ENCODE results near the gene DPF3. TPM values are rescaled to one million over a fixed set of nuclear protein-coding genes. Genes with fewer than 3 reads are reported as not detected.

The DPF3 gene
- total RNA-seq, 1 experiment from 2014 or later: not detected

DNA sequence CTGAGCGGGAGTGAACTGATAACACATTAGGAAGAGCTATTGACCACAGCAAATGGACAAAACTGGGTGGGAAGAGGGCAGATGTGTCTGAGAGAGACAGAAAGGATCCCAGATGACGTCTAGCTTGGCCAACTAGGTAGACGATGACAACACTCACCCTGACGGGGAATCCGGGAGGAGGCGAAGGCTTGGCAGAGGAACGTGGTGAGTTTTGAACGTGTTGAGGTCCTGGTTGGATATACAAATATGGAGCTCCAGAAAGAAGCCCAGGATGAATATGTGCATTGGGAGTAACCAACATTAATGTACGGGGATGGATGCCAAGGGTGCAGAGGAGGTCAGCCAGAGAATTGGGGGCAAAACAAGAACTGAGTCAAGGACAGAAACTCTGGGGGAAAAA, 60.7 kb downstream of the DPF3 start:
- H3K36me3 ChIP-seq (ENCODE audit: low read depth): no peaks in the 10 kb centered on the region
- H2AFZ ChIP-seq: no peak overlapping the region
- no peaks in the 10 kb centered on the region for H4K20me1 ChIP-seq (ENCODE audit: insufficient read depth)
- no peak overlapping the region for H3K27ac ChIP-seq
- no peaks in the 10 kb centered on the region for H3K9me2 ChIP-seq (ENCODE audit: insufficient read depth)
- H3F3A ChIP-seq (ENCODE audit: insufficient read depth, low read depth): no peaks in the 10 kb centered on the region
- no peak for TF ChIP-seq EZH2 (IDR thresholded peaks at IDR 0.05; ENCODE audit: low read depth)
- TF ChIP-seq, protein P1, sequence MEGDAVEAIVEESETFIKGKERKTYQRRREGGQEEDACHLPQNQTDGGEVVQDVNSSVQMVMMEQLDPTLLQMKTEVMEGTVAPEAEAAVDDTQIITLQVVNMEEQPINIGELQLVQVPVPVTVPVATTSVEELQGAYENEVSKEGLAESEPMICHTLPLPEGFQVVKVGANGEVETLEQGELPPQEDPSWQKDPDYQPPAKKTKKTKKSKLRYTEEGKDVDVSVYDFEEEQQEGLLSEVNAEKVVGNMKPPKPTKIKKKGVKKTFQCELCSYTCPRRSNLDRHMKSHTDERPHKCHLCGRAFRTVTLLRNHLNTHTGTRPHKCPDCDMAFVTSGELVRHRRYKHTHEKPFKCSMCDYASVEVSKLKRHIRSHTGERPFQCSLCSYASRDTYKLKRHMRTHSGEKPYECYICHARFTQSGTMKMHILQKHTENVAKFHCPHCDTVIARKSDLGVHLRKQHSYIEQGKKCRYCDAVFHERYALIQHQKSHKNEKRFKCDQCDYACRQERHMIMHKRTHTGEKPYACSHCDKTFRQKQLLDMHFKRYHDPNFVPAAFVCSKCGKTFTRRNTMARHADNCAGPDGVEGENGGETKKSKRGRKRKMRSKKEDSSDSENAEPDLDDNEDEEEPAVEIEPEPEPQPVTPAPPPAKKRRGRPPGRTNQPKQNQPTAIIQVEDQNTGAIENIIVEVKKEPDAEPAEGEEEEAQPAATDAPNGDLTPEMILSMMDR (conservative IDR thresholded peaks at IDR 0.05): no peak
- H3K4me3 ChIP-seq: no peak overlapping the region
- H3K4me2 ChIP-seq: no peak overlapping the region
- DNase-seq: no peak
- ChIA-PET CTCF (no interaction called here), POLR2A (ENCODE audit: unreplicated experiment) (no interaction called here)
- H3K79me2 ChIP-seq (ENCODE audit: low read depth): no peaks in the 10 kb centered on the region
- H3K27me3 ChIP-seq (ENCODE audit: insufficient read depth, low read depth): peaks cover 96% of the 10 kb centered on the region
- no peaks in the 10 kb centered on the region for H3K9me3 ChIP-seq (ENCODE audit: insufficient read depth, low read depth)
- no peaks in the 10 kb centered on the region for H3K4me1 ChIP-seq (replicated peaks; ENCODE audit: insufficient read depth)
- intact Hi-C loops (cut with micrococcal nuclease; ENCODE audit: unreplicated experiment): no loop called here
- no TSS peak for BruUV-seq (replicated peaks)

DNA sequence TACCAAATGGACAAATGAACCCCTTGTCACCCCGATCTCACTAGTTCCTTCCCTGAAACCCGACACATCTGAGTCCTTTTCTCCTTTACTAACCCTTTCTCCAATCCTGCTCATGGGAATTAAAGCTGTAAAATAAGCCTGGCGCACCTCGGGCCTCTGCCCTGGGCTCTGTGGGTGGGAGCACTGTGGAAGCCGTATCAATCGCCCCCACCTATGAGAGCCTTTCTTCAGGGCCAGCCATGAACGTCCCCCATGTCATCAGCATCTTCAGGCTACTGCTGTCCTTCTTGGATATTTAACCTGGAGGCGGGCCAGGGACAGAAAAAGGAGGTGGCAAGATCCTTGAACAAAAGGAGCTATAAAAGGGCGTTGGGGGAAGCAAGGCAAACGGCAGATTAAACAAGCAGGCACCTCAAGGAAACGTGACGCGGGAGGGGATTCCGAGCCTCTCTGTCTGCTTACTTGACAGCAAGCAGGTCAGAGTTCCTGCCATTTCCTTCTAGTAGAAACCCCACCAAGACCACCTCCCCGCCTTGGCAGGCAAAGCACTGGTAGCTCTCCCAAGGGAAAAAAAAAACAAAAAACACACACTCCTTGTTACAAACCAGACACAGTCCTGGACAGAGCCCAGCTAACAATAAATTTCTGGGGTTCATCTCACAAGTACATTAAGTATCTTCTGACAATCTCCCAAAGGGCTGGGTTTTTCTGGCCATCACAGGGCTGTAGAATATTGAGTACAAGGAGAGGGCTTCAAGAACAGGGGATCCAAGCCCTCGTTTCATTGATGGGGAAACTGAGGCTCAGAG, 62.9 kb downstream of the DPF3 start:
- intact Hi-C loops (cut with micrococcal nuclease; ENCODE audit: unreplicated experiment): no loop called here
- DNase-seq: no peak
- Histone ChIP-seq H3F3A (ENCODE audit: insufficient read depth, low read depth) (no peaks in the 10 kb centered on the region), H3K79me2 (ENCODE audit: low read depth) (no peaks in the 10 kb centered on the region), H3K4me2 (no peak overlapping the region), H3K36me3 (ENCODE audit: low read depth) (no peaks in the 10 kb centered on the region), H3K4me3 (no peak overlapping the region), H3K27me3 (ENCODE audit: insufficient read depth, low read depth) (peaks cover 88% of the 10 kb centered on the region), H2AFZ (no peak overlapping the region), H3K27ac (no peak overlapping the region), H3K9me3 (ENCODE audit: insufficient read depth, low read depth) (no peaks in the 10 kb centered on the region), H3K9me2 (ENCODE audit: insufficient read depth) (no peaks in the 10 kb centered on the region), H4K20me1 (ENCODE audit: insufficient read depth) (no peaks in the 10 kb centered on the region), H3K4me1 (replicated peaks; ENCODE audit: insufficient read depth) (no peaks in the 10 kb centered on the region)
- no peak for TF ChIP-seq EZH2 (IDR thresholded peaks at IDR 0.05; ENCODE audit: low read depth)
- TF ChIP-seq, protein P1 (conservative IDR thresholded peaks at IDR 0.05): no peak
- no TSS peak for BruUV-seq (replicated peaks)
- ChIA-PET POLR2A (ENCODE audit: unreplicated experiment) (no interaction called here), CTCF (no interaction called here)

DNA sequence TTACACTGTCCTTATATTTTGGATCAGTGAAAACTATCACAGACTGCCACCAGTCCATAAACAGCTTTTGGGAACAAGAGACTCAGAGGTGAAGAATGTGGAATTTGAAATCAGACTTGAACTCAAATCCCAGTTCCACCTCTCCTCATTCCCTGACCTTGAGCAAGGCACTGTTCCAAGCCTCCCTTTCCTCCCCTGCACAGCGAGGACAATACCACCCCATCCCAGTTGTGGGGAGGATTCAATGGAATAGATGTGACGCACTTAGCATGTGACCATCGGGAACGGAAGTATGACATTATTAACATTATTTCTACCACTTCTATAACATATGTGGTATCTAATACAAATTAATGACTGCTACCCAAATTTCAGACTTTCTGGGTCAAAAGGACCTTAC, 63.5 kb downstream of the DPF3 start:
- Histone ChIP-seq H3K9me3 (ENCODE audit: insufficient read depth, low read depth) (no peaks in the 10 kb centered on the region), H3K9me2 (ENCODE audit: insufficient read depth) (no peaks in the 10 kb centered on the region), H3K27ac (no peak overlapping the region), H3K4me2 (no peak overlapping the region), H3F3A (ENCODE audit: insufficient read depth, low read depth) (no peaks in the 10 kb centered on the region), H3K36me3 (ENCODE audit: low read depth) (no peaks in the 10 kb centered on the region), H3K27me3 (ENCODE audit: insufficient read depth, low read depth) (peaks cover 87% of the 10 kb centered on the region), H4K20me1 (ENCODE audit: insufficient read depth) (no peaks in the 10 kb centered on the region), H3K4me3 (no peak overlapping the region), H2AFZ (no peak overlapping the region), H3K79me2 (ENCODE audit: low read depth) (no peaks in the 10 kb centered on the region), H3K4me1 (replicated peaks; ENCODE audit: insufficient read depth) (no peaks in the 10 kb centered on the region)
- ChIA-PET CTCF (no interaction called here), POLR2A (ENCODE audit: unreplicated experiment) (no interaction called here)
- TF ChIP-seq EZH2 (IDR thresholded peaks at IDR 0.05; ENCODE audit: low read depth): no peak
- TF ChIP-seq, protein P1 (conservative IDR thresholded peaks at IDR 0.05): no peak
- no peak for DNase-seq
- no TSS peak for BruUV-seq (replicated peaks)
- intact Hi-C loops (cut with micrococcal nuclease; ENCODE audit: unreplicated experiment): no loop called here
